ENCODE results near the gene CERK. TPM values are rescaled to one million over a fixed set of nuclear protein-coding genes. Genes with fewer than 3 reads are reported as not detected.

CERK gene
- total RNA-seq, 1 experiment from 2014 or later = 30.9 TPM

- no peak for TF ChIP-seq CTCF (IDR thresholded peaks at IDR 0.05)
- ChIA-PET CTCF (no interaction called here), POLR2A (interaction anchor here (0.5 kb wide), 1 partner anchor 257 kb away, joined by 5 read pairs; no protein-coding TSS in a partner anchor)
- intact Hi-C loops (cut with micrococcal nuclease; ENCODE audit: unreplicated experiment) (no loop called here), in situ Hi-C loops (cut with HindIII; ENCODE audit: low pct_unique_long_range_greater_than_20kb, low sequenced_read_pairs) (no loop called here)
- H3K27ac ChIP-seq (ENCODE audit: low read length) = no peak overlapping the region
- BruUV-seq (replicated peaks) = no TSS peak
- DNase-seq (ENCODE audit: low read depth, low spot score) (no peak), ATAC-seq (no peak)
- H3K4me1 ChIP-seq (ENCODE audit: control insufficient read depth, insufficient read depth, low read length) = peaks cover 9% of the 10 kb centered on the region; the same call in 1 of the 2 replicates
- no peaks in the 10 kb centered on the region for H3K27me3 ChIP-seq (ENCODE audit: control insufficient read depth, insufficient read depth, low read length)
- no peak overlapping the region for H3K4me3 ChIP-seq (ENCODE audit: low read depth in 2 of 2, low read length in 2 of 2)
- H3K36me3 ChIP-seq (ENCODE audit: control insufficient read depth, insufficient read depth, low read length) = no peaks in the 10 kb centered on the region
- H3K9me3 ChIP-seq (ENCODE audit: control insufficient read depth, insufficient read depth, low read depth, low read length) = no peaks in the 10 kb centered on the region
These were observed 7.3 kb downstream of the CERK start for GRCh38 chr22:46730568-46731245.

- no peaks in the 10 kb centered on the region for H3K9me3 ChIP-seq (ENCODE audit: control insufficient read depth, insufficient read depth, low read depth, low read length)
- no peak for ATAC-seq
- no peak for DNase-seq (ENCODE audit: low read depth, low spot score)
- ChIA-PET CTCF (no interaction called here), POLR2A (no interaction called here)
- BruUV-seq (replicated peaks) = no TSS peak
- H3K4me1 ChIP-seq (ENCODE audit: control insufficient read depth, insufficient read depth, low read length) = peaks cover 3% of the 10 kb centered on the region; the same call in 1 of the 2 replicates
- in situ Hi-C loops (cut with HindIII; ENCODE audit: low pct_unique_long_range_greater_than_20kb, low sequenced_read_pairs) = no loop called here
- H3K36me3 ChIP-seq (ENCODE audit: control insufficient read depth, insufficient read depth, low read length) = no peaks in the 10 kb centered on the region
- no peak overlapping the region for H3K27ac ChIP-seq (ENCODE audit: low read length)
- intact Hi-C loops (cut with micrococcal nuclease; ENCODE audit: unreplicated experiment) = no loop called here
- H3K4me3 ChIP-seq (ENCODE audit: low read depth in 2 of 2, low read length in 2 of 2) = no peak overlapping the region
- no peak for TF ChIP-seq CTCF (IDR thresholded peaks at IDR 0.05)
- no peak for TF ChIP-seq SIN3A (IDR thresholded peaks at IDR 0.05; ENCODE audit: borderline replicate concordance, insufficient read depth, low read depth, low read length)
- no peak for TF ChIP-seq REST (IDR thresholded peaks at IDR 0.05; ENCODE audit: insufficient read depth in 1 of 2, low read depth in 2 of 2, low read length in 1 of 2)
- no peak for TF ChIP-seq TCF7L2 (IDR thresholded peaks at IDR 0.05; ENCODE audit: low read depth, low read length)
- TF ChIP-seq POLR2AphosphoS5 (IDR thresholded peaks at IDR 0.05; ENCODE audit: low read depth, low read length) = no peak
- H3K27me3 ChIP-seq (ENCODE audit: control insufficient read depth, insufficient read depth, low read length) = no peaks in the 10 kb centered on the region
These were observed 9.6 kb downstream of the CERK start for GRCh38 chr22:46728470-46728869.
